H54 (cell line): ENCODE measurements around the gene SEMA5A.

Experiments used
- DNase-seq: peaks from one replicate; pipeline ENCODE4 v3.0.0; 2011; ENCODE audit warnings: low spot score, mixed read lengths; ENCODE audit not compliant: insufficient read length
- FAIRE-seq: peaks from 3 replicates; lab custom pipeline; 2011; peaks lifted over from hg19 to GRCh38; lab: Jason Lieb, UNC
- POLR2A ChIP-seq: IDR thresholded peaks from 2 replicates; pipeline ENCODE4 v1.6.1; 2011; ENCODE audit warnings: low read depth, mild to moderate bottlenecking, low read length

The SEMA5A gene

DNA sequence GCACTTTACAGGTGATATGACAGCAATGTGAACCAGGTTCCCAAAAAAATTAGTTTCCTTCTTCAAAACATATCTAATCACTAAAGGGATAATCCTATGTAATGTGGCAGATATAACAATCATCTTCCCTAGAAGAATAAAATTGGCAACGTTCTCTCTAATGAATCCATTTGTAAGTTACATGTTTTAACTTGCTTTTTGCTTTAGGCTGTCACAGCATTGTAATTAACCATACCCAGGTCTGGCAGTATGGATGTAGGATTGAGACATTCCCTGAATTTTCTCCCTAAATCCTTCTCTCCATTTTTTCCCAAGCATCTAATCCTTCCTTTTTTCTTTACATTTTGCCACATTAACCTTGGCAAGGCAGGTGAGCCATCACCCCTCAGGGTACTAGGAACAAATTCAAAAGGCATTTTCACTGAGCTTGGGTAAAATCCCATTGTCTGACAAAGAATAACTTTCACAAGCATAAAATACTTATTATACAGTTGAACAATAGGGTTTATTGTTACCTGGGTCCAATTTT lies 548.3 kb downstream of the SEMA5A start:
- no peak for TF ChIP-seq POLR2A
- DNase-seq, result no peak

DNA sequence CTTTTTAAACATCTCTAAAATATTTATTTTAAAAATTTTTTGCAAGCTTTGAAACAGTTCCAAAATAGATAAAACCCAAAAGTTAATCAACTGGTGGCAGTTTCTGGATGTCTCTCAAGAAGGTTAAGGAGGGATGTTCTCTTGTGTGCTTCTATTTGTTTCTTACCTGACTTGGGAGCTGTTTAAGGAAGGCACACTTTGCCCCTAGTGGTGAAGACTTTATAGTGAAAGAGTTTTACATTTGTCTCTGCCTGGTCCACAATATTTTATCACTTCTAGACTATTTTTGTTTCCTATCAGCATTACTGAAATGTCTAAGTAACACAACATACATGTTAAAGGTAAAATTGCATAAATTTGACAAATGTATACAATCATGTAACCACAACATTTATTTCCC lies 552.8 kb downstream of the SEMA5A start:
- no peak for TF ChIP-seq POLR2A
- peak; percentile 12 for DNase-seq
- FAIRE-seq, result peak; percentile 88

More for the DNA sequence above, 548.3 kb downstream of the SEMA5A start:
- peak; percentile 15 for FAIRE-seq
